ENCODE measurements around the gene ID1.
"Not testable (repeated sequence)": the region's sequence is repeated elsewhere in the genome, so short reads cannot be mapped to it uniquely, and the experiment has no call there.

The ID1 gene

DNA sequence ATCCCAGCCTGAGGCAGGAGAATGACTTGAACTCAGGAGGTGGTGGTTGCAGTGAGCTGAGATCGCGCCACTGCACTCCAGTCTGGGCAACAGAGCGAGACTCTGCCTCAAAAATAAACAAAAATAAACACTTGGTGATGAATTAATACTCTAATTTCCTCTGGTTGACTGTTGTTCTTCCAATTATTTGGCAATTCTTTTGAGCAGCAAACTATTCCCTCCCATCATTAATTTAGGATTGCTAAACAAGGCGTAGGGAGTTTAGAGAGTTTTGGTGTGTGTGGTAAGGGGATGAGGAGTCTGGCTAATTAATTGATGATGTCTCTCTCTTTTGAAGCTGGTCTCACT, 2.7 kb upstream of the ID1 start:
- no peak for DNase-seq (ENCODE audit: low spot score)

DNA sequence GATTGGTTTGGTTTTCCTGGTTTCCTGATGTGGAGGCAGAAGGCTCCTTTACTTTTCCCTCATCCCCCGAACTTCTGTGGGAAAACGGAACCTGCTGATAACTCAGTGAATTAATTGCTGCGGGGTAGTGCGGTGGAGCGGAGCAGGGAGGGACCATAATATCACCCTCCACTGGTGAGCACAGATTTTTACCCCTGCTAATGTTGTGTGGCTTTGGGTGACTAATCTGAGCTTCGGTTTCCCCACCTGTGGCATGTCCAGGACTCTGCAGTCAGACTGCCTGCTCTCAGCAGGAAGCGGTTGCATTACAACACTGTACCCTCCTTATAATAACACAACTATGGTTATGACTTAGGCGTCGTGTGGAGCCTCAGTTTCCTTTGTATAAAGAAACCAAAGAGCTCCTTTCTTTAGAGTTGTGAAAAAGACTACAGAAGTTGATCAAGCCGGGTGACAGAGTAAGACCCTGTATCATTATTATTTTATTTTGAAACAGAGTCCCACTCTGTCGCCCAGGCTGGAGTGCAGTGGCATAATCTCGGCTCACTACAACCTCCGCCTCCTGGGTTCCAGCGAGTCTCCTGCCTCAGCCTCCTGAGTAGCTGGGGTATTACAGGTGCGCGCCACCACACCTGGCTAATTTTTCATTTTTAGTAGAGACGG, 2.2 kb upstream of the ID1 start:
- peak; percentile 92 for DNase-seq (ENCODE audit: low spot score)

DNA sequence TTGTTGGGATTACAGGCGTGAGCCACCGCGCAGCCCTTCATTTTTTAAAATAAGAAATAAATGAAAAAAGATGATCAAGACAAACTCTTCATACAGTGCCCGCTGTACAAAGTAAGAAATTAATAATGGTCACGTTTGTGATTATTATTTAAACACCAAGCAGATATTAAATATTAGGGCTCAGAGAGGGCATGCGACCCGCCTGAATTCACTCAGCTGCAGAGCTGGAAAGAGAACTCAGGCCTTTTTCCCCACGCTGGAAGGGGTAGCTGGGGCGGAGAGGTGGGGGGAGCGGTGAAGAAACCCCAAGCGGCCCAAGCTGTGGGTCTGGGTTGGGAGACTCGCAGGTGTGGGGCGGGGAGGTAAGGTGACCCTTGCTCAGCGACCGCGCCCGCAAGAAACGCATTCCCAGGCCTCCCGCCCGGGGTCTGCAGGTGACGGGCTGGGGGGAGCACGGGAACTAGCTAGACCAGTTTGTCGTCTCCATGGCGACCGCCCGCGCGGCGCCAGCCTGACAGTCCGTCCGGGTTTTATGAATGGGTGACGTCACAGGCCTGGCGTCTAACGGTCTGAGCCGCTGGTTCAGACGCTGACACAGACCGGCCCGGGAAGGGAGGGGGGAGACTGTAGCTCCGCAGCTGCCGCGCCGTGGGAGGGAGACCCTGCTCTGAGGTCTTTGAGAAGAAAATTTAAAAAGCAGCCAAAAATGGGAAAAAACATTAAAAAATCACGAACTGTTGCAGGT, 1.1 kb upstream of the ID1 start:
- DNase-seq (ENCODE audit: low spot score) = peak; percentile 97

DNA sequence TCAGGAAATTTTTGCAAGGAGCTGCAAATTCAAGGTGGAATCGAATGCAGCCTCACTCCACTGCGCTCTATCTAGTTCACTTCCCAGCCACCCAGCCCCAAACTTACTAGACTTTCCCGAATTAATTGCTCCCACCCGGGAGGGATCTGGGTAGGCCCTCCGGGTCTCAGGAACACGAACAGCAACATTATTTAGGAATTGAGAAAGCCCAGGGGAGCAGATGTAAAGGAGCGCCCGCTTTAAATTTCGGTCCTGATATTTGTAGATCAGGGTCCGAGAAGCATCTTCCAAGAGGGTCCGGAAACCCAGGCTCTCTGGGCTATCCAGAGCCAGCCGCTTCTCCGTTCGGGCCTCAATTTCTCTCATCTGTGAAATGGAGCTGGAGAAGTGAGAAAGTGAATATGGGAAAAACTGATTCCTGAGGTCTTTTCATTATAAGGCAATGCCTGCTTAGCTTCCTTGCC, 490 bp upstream of the ID1 start:
- DNase-seq (ENCODE audit: low spot score) = no peak

DNA sequence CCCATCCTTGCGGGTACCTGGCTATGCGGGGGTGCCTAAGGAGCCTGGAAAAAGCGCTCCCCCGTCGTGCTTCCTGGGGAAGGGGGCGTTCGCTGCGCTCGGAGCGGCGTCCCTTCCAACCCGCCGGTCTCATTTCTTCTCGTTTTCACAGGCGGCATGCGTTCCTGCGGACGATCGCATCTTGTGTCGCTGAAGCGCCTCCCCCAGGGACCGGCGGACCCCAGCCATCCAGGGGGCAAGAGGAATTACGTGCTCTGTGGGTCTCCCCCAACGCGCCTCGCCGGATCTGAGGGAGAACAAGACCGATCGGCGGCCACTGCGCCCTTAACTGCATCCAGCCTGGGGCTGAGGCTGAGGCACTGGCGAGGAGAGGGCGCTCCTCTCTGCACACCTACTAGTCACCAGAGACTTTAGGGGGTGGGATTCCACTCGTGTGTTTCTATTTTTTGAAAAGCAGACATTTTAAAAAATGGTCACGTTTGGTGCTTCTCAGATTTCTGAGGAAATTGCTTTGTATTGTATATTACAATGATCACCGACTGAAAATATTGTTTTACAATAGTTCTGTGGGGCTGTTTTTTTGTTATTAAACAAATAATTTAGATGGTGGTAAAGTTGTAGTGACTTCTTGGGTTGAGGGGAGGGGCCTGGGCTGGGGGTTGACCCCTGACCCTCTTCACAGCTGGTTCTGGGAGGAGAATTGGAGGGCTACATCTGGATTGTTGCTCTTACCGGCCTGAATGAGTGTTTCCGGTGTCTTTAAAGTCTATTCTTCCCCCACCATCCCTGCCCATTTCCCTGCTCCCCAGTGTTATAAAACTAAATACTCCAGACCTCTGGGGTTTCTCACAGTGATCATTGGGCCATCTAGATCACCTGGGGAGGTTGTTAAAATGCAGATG, 1.1 kb downstream of the ID1 start:
- DNase-seq (ENCODE audit: low spot score) = peak; percentile 32

DNA sequence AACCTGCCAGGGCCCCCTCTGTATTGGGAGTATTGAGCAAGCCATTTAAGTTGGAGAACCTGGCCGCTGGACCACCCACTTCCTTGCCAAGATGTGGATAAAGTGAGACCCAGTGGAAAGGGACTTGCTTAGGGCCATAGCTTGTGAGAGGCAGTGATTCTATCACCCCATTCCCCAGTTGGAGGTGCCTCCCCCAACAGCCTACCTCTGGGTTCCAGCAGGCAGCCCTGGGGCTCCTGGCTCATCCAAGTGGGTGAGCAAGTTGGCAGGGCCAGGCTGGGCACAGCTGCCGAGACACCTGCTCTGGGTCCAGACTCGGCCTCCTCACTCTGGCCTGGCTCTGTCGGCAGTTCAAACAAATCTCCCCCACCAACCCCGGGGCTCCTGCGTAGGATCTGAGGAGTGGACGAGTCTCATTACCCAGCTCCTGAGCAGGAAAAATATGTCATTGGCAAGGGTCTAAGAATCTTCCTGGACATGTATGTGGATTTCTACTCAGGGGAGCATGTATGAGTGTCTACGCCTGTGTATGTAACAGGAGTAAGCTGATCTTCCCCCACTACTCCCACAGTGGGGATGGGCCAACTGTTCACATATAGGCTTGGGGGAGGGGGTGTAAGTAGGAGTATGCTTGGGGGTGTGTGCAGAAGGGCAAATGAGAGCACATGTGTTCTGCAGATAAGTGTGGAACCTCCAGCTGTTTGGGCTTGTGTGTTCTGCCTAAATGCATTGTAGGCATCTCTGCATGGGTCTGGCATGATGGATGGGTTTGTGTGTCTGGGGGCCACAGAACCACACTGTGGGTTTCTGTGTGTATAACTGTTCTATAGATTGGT, 1.9 kb downstream of the ID1 start:
- peak; percentile 32 for DNase-seq (ENCODE audit: low spot score)

DNA sequence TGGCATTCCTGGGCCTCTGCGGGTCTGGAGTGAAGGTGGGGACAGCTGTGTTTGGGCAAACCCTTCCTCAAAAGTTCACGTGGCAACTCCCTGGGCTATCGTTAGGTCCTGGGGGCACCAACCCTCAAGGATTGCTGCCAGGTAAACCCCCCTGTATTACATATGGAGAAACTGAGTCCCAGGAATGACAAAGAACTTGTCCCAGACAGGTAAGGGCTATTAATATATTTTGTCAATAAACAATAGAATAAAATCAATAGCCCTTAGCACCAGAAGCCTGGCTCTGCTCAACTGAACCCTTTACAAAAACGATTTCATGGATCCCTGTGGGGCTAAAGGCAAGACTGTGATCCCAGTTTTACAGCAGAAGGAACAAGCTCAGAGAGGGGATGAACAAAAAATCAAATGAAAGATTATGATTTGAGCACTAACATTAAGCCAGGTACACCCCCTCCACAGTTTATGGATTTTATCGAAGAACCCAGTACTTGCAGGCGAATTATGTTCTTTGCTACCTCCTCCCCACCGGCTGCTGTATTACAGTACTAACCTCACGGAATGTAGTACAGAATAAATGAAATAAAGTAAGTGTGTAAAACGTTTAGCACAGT, 2.7 kb downstream of the ID1 start:
- no peak for DNase-seq (ENCODE audit: low spot score)

DNA sequence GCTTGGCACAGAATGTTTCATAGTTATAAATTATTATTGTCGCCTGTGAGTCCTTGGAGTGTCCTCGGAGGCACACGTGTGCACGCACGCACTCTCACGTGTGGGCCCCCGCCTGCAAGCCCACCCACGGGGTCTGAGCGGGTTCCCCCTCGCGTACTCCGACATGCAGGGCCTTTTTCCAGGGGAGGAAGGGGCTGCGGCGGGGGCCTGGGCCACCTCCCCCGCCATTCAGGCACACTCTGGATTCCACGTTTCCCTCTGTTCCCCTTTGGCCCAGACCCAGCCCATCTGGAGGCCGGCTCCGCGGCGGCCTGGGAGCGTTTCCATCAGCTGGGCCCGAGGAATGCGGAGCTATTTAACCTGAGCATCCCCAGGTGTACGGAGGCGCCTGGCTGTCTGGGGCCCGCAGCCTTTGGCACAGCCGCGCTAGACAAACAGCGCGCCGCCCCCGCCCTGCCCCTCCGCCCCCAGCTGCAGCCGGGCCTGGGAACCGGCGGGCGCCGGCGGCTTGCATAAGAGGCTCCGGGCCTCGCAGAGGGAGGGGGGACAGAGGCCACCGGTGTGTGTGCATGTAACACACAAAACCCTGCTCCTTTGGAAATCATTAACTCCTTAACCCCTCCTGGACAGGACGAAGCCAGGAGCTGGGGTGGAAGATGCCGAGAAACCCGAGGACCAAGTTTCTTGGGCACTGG, 3.3 kb downstream of the ID1 start:
- no peak for DNase-seq (ENCODE audit: low spot score)

DNA sequence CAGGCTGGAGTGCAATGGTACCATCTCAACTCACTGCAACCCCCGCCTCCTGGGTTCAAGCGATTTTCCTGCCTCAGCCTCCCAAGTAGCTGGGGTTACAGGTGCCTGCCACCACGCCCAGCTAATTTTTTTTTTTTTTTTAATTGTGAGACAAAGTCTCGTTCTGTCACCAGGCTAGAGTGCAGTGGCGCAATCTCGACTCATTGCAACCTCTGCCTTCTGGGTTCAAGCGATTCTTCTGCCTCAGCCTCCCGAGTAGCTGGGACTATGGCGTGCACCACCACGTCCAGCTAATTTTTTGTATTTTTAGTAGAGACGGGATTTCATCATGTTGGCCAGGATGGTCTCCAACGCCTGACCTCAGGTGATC, 7.2 kb downstream of the ID1 start:
- DNase-seq (ENCODE audit: low spot score) = not testable (repeated sequence)

DNA sequence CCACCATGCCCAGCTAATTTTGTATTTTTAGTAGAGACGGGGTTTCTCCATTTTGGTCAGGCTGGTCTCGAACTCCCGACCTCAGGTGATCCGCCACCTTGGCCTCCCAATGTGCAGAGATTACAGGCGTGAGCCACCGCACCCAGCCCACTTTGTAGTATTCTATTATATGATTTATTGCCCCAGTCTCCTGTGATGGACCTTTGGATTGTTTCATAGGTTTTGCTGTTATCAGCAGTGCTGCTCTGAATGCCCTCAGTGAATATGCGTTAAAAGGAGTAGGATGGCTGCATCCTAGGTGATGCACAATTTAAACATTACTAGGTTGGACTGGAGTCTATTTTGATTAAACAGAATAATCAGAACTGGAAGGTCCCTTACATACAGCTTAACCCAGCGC, 10.3 kb downstream of the ID1 start:
- DNase-seq (ENCODE audit: low spot score) = no peak

DNA sequence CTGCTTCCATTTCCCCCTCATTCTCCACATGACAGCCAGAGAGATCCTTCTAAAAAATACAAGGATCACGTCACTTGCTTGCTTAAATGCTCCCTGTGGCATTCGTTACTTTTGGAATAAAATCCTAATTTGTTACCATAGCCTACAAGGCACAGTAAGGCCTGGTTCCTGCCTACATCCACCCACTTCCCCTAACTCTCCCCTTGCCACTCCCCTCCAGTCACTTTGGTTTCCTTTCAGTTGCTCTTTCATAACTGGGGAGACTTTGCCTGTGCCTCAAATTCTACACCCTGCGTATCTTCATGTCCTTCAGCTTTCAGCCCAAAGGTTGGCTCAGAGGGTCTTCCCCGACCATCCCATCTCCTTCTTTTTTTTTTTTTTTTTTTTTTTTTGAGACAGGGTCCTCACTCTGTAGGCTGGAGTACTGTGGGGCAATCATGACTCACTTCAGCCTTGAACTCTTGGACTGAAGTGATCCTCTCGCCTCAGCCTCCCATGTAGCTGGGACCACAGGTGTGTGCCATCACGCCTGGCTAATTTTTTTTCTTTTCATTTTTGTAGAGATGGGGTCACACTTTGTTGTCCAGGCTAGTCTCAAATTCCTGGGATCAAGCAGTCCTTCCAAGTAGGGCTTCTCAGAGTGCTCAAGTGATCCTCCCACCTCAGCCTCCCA, 12.5 kb downstream of the ID1 start:
- DNase-seq (ENCODE audit: low spot score) = no peak

DNA sequence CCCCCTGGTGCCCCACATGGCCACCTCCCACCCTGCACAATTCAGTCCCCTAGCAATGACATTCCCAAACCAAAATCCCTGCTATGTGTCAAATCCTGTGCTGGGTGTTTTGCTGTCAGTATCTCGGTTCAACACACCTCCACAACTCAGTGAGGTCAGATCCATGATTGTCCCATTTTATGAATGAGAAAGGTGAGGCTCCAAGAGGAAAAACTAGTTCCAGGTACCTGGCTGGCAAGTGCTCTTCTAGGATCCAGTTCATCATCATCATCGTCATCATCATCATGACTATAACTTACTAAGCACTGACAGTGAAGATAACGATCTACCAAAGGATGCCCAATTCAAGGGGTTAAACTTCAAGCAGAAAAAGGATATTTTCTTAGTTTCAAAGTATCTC, 15.2 kb downstream of the ID1 start:
- DNase-seq (ENCODE audit: low spot score) = no peak

DNA sequence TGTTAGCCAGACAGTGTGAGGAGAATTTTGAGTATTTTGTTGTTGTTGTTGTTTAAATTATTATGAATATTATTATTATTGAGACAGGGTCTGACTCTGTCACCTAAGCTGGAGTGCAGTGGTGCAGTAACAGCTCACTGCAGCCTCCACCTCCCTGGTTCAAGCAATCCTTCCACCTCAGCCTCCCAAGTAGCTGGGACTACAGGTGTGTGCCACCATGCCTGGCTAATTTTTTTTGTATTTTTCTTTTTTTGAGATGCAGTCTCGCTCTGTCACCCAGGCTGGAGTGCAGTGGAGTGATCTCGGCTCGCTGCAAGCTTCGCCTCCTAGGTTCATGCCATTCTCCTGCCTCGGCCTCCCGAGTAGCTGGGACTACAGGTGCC, 18.0 kb downstream of the ID1 start:
- DNase-seq (ENCODE audit: low spot score) = not testable (repeated sequence)

DNA sequence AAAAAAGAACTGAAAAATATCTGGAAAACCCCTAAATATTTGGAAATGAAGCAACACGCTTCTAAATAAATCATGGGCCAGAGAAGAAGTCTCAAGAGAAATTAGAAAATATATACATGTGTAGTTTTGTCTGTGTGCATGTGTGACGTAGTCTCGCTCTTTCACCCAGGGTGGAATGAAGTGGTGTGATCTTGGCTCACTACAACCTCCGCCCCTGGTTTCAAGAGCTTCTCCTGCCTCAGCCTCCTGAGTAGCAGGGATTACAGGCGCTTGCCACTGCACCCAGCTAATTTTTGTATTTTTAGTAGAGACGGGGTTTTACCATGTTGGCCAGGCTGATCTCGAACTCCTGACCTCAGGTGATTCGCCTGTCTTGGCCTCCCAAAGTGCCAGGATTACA, 21.4 kb downstream of the ID1 start:
- not testable (repeated sequence) for DNase-seq (ENCODE audit: low spot score)

DNA sequence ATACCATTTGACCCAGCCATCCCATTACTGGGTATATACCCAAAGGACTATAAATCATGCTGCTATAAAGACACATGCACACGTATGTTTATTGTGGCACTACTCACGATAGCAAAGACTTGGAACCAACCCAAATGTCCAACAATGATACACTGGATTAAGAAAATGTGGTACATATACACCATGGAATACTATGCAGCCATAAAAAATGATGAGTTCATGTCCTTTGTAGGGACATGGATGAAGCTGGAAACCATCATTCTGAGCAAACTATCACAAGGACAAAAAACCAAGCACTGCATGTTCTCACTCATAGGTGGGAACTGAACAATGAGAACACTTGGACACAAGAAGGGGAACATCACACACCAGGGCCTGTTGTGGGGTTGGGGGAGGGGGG, 23.0 kb downstream of the ID1 start:
- not testable (repeated sequence) for DNase-seq (ENCODE audit: low spot score)

DNA sequence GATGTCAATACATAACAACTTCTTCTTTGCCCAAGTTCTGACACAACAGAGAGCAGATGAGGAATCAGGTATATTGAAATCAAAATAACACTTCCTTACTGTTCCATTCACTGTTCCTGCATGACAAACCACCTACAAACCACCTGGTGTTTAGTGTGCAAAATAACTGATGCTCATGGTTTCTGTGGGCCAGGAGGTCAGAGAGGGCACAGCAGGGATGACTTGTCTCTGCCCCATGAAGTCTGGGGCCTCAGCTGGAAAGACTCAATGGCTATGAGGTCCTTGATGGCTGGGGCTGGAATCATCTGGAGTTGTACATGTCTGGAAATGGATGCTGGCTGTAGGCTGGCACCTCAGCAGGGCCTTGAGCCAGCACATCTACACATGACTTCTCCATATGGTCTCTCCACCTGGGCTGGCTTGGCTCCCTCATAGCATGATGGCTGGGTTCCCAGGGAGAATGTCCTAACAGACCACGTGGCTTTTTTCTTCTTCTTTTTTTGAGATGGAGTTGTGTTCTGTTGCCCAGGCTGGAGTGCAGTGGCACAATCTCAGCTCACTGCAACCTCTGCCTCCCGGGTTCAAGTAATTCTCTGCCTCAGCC, 25.2 kb downstream of the ID1 start:
- DNase-seq (ENCODE audit: low spot score) = no peak

DNA sequence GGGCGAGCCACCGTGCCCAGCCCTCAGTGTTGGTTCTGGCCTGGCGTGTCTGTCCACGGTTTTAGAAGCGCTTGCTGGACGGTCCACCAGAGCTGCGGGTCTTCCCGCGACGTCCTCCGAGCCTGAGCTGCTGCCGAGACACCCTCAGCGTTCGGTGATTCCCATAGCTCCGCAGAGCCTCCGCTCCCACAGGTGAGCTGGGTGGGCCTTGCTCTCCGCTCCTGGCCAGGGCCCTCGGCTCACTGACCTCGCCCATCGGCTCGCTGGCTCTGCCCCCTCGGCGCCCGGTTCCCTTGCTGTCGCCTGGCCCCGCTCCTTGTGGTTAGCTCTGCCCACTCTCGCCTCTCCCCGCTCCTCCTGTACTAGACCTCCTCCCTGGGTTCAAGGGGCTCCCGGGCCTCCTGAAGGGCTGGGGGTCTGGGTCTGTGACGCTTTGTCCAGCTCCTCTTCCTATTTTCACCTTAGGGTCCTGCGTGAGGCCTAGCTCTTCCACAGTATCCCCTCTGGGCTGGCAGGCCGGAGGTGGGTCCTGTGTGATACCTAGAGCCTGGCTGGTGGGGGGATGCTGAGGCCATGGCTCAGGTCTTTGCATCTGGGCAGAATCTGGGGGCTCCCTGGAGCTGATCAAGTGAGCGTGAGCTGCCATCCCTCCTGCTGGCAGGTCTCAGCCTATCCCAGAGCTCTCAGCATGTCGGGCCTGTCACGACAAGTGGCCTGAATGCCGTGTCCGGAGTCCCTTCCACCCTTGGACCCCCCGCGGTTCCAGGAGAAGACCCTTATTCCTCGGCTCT, 27.7 kb downstream of the ID1 start:
- DNase-seq (ENCODE audit: low spot score) = no peak

DNA sequence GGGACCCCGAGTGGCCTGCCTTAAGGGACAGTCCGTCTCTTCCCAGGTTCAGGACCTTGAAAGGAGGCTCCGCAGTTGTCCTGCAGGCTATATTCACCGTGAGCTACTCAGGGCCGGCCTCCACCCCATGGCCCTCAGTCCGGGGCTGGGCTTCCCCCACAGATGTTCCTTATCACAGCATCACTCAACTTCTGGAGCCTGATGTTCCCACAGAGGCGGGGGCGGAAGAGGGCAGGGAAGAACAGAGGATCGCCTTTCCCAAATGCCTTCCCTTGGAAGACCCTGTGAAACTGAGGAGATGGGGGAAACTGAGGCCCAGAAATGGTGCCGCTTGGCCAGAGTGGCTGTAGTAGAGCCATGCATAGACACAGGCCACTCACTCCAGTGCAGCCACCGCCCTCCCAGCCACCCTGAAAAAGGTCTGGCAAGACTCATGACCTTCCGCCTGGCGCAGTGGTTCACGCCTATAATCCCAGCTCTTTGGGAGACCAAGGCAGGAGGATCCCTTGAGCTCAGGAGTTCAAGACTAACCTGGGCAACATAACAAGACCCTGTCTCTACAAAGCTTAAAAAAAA, 28.3 kb downstream of the ID1 start:
- no peak for DNase-seq (ENCODE audit: low spot score)

DNA sequence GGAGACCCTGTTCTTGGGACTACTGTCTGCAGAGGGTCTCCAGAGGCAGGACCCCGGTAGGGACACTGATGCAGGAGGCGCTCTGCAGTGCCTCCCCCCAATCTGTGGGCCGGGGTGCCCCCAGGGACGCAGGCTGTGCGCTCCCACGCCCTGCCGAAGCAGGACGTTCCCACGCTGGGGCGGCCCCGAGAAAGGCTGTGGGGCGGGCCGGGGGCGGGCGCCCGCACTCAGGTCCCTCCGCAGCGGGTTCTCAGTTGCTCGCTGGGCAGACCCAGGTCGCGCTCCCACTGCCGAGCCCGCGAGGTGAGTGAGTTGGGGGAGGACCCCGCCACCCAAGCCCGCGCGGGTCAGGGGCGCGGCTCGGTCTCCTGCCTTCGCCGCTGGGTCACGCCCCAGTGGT, 32.6 kb downstream of the ID1 start, which contains the start of gene COX4I2:
Gene COX4I2 (plus strand): TSS at position 253 of the 400 bp plus-strand sequence. CDS start 1,106 bp downstream, outside the sequence.
- no peak for DNase-seq (ENCODE audit: low spot score)
